B cell (primary cell): ENCODE measurements around the gene PAMR1. TPM values are rescaled to one million over a fixed set of nuclear protein-coding genes. Genes with fewer than 3 reads are reported as not detected.

Source experiments
- ATAC-seq: fragments of 200-7000 bp; cut with Tn5 transposase; one replicate; pipeline ENCODE4 v1.10.0; 2021; ENCODE audit warnings: low read depth, mild to moderate bottlenecking, moderate number of reproducible peaks, moderate library complexity
- CTCF ChIA-PET: fragments of 350-600 bp; sonication (Branson Sonifier 250); formaldehyde crosslinking; loops from one replicate; lab custom pipeline; 2021; ENCODE audit warnings: antibody characterized with exemption, inconsistent platforms; lab: Charles Lee
- POLR2A ChIA-PET: fragments of 350-600 bp; sonication (Branson Sonifier 250); formaldehyde crosslinking; loops from one replicate; lab custom pipeline; 2021; ENCODE audit warnings: antibody characterized with exemption; lab: Charles Lee
- DNase-seq: peaks from one replicate; pipeline ENCODE4 v3.0.0; 2013
- H2AFZ ChIP-seq: 2 replicates; pipeline ENCODE4 v1.6.1; 2012; ENCODE audit warnings: mild to moderate bottlenecking, low read depth, low read length; ENCODE audit not compliant: insufficient read depth, poor library complexity, severe bottlenecking
- H3K27ac ChIP-seq, 2 donors: 1 replicate in 1 of 2; 2 replicates in 1 of 2; pipeline ENCODE4 v1.5.1; 2012 to 2013; ENCODE audit warnings: low read length in 2 of 2, mild to moderate bottlenecking in 2 of 2, moderate library complexity in 1 of 2
- H3K27me3 ChIP-seq, 4 experiments: fragments of 200-600 bp in 1 of 4; sonication (generic) in 1 of 4; replicated peaks in 1 of 4; 1 replicate in 2 of 4; 2 replicates in 2 of 4; pipeline versions ENCODE4 v1.6.1 to v1.7.0; 2013 to 2016; ENCODE audit warnings: low read length in 3 of 4, mild to moderate bottlenecking in 2 of 4, mixed read lengths in 1 of 4, moderate library complexity in 1 of 4; ENCODE audit not compliant: insufficient read depth in 4 of 4, control insufficient read depth in 3 of 4; ENCODE audit errors: control extremely low read depth in 1 of 4
- H3K36me3 ChIP-seq, 2 experiments: replicated peaks in 1 of 2; 1 replicate in 1 of 2; 2 replicates in 1 of 2; pipeline versions ENCODE4 v1.6.1 to v1.7.1; 2013; ENCODE audit warnings: low read length in 1 of 2; ENCODE audit not compliant: insufficient read depth in 2 of 2, control insufficient read depth in 1 of 2; ENCODE audit errors: control extremely low read depth in 1 of 2, extremely low read depth in 1 of 2
- H3K4me1 ChIP-seq, 2 donors: fragments of 200-600 bp in 1 of 2; sonication (generic) in 1 of 2; 1 replicate in 1 of 2; 2 replicates in 1 of 2; pipeline versions ENCODE4 v1.5.1 to v1.6.1; 2013 to 2017; ENCODE audit warnings: low read length in 2 of 2; ENCODE audit not compliant: control insufficient read depth in 2 of 2, insufficient read depth in 2 of 2
- H3K4me2 ChIP-seq: replicated peaks from 2 replicates; pipeline ENCODE3; 2012; ENCODE audit warnings: mild to moderate bottlenecking, low read depth, low read length; ENCODE audit not compliant: poor library complexity, severe bottlenecking
- H3K4me3 ChIP-seq, 5 experiments: fragments of 200-600 bp in 1 of 5; sonication (generic) in 1 of 5; 1 replicate in 3 of 5; 2 replicates in 2 of 5; pipeline versions ENCODE4 v1.5.1 to v1.7.0; 2011 to 2016; ENCODE audit warnings: low read length in 4 of 5, mild to moderate bottlenecking in 4 of 5, low read depth in 2 of 5, control low read depth in 1 of 5, moderate library complexity in 1 of 5; ENCODE audit not compliant: insufficient read depth in 1 of 5; ENCODE audit errors: control extremely low read depth in 1 of 5, extremely low read depth in 1 of 5
- H3K79me2 ChIP-seq: fragments of 200-600 bp; sonication (generic); one replicate; pipeline ENCODE4 v1.6.0; 2016; ENCODE audit warnings: low read length; ENCODE audit not compliant: control insufficient read depth, insufficient read depth
- H3K9ac ChIP-seq: fragments of 200-600 bp; sonication (generic); 2 replicates; pipeline ENCODE4 v1.6.1; 2017; ENCODE audit warnings: mild to moderate bottlenecking, low read length, moderate library complexity
- H3K9me3 ChIP-seq, 3 donors: one replicate each; pipeline versions ENCODE4 v1.6.1 to v1.7.1; 2013; ENCODE audit warnings: low read length in 2 of 3; ENCODE audit not compliant: control insufficient read depth in 2 of 3, insufficient read depth in 1 of 3; ENCODE audit errors: control extremely low read depth in 1 of 3
- H4K20me1 ChIP-seq: 2 replicates; pipeline ENCODE4 v1.6.0; 2012; ENCODE audit warnings: mild to moderate bottlenecking, low read length; ENCODE audit not compliant: insufficient read depth, control insufficient read depth, poor library complexity, severe bottlenecking
- H3K27ac Mint-ChIP-seq: one replicate; pipeline ENCODE4 v1.8.0; 2021; ENCODE audit warnings: mixed read lengths
- H3K27me3 Mint-ChIP-seq: one replicate; pipeline ENCODE4 v1.8.0; 2021; ENCODE audit warnings: mixed read lengths
- H3K4me1 Mint-ChIP-seq: one replicate; pipeline ENCODE4 v1.8.0; 2021; ENCODE audit warnings: mixed read lengths
- H3K4me3 Mint-ChIP-seq: one replicate; pipeline ENCODE4 v1.8.0; 2021; ENCODE audit warnings: mixed read lengths
- H3K9me3 Mint-ChIP-seq: one replicate; pipeline ENCODE4 v1.8.0; 2022; ENCODE audit warnings: mixed read lengths; ENCODE audit not compliant: insufficient read depth
- CTCF ChIP-seq: fragments of 200-600 bp; IDR thresholded peaks from one replicate; pipeline ENCODE4 v1.8.0; 2022; ENCODE audit warnings: antibody characterized with exemption, mild to moderate bottlenecking
- EZH2 ChIP-seq: IDR thresholded peaks from 2 replicates; pipeline ENCODE4 v1.6.1; 2012; ENCODE audit warnings: borderline replicate concordance, low read depth, mild to moderate bottlenecking, moderate library complexity, low read length; ENCODE audit not compliant: insufficient read depth, poor library complexity, severe bottlenecking
- WGBS: methylation state at CpG from one replicate; pipeline ENCODE4 v1.1.5; 2013; ENCODE audit warnings: missing lambda C conversion rate; ENCODE audit not compliant: insufficient coverage; 5-methylcytosine and 5-hydroxymethylcytosine counted together
- intact Hi-C: fragments of 100-400 bp; cut with micrococcal nuclease; formaldehyde crosslinking; loops from one replicate; pipeline ENCODE4 v1.10.0; 2022
- polyA plus RNA-seq: library from polyadenylated mRNA; depleted of rRNA; stranded (reverse); fragments of >200 nt; gene quantifications from 2 replicates; pipeline ENCODE4 v1.2.3, GENCODE V29; 2012
- total RNA-seq, 2 donors: library from RNA; stranded (reverse); fragments of 120-200 nt in 1 of 2; gene quantifications; 1 replicate in 1 of 2; 2 replicates in 1 of 2; pipeline versions ENCODE4 v1.2.3 to v1.2.4, GENCODE V29; 2013 to 2022

The PAMR1 gene
- total and polyA plus RNA-seq, 2 donors (not counting 1 experiment from before 2014, with no cell fraction given) = not detected

DNA sequence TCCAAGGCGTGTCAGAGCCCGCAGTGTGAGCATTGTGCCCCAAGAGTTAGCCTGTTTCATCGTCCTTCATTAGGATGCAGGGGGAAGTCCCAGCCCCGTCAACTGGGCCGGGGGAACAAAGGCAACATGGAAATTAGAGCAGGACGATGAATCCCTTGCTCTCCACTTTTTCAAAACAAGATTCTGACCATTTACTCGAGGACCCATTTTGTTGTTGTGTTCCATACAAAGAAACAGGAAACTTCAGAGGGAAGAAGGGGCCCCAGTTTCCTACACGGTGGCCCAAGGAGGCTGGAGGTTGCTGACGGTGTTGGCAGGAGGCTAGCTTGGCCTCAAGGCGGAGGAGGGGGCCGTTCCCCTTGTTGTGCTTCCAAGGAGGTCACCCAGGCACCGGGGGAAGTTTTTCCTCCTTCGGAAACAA is 62.1 kb downstream of the PAMR1 start:
- H3K4me3 ChIP-seq = no peak overlapping the region
- H3K79me2 ChIP-seq = no peaks in the 10 kb centered on the region
- H3K27ac ChIP-seq = no peak overlapping the region
- no peaks in the 10 kb centered on the region for H3K36me3 ChIP-seq
- ATAC-seq = no peak
- no peaks in the 10 kb centered on the region for H4K20me1 ChIP-seq
- H3K4me2 ChIP-seq = no peak overlapping the region
- WGBS = 81% methylated on average over 11 of the region's 13 CpGs
- no peak overlapping the region for H3K9ac ChIP-seq
- POLR2A ChIA-PET = no interaction called here
- intact Hi-C loops = no loop called here
- Mint-ChIP-seq H3K27ac (no peak overlapping the region), H3K4me3 (no peak overlapping the region), H3K27me3 (peaks cover 50% of the 10 kb centered on the region), H3K9me3 (no peaks in the 10 kb centered on the region), H3K4me1 (no peaks in the 10 kb centered on the region)
- peaks cover 0 to 7% (median 3%) of the 10 kb centered on the region in 4 experiments for H3K27me3 ChIP-seq
- H3K9me3 ChIP-seq = peaks cover 0 to 5% (median 0%) of the 10 kb centered on the region in 3 donors
- CTCF ChIA-PET = no interaction called here
- H2AFZ ChIP-seq = no peak overlapping the region
- TF ChIP-seq CTCF = no peak
- no peak for TF ChIP-seq EZH2
- no peaks in the 10 kb centered on the region for H3K4me1 ChIP-seq
- no peak for DNase-seq

GRCh38 chr11:35461917-35462538 is 63.4 kb downstream of the PAMR1 start:
- Histone ChIP-seq H4K20me1 (no peaks in the 10 kb centered on the region), H3K9ac (no peak overlapping the region), H3K4me1 (no peaks in the 10 kb centered on the region), H3K79me2 (no peaks in the 10 kb centered on the region), H3K27me3 (peaks cover 0 to 10% (median 2%) of the 10 kb centered on the region in 4 experiments), H2AFZ (no peak overlapping the region), H3K9me3 (peaks cover 0 to 5% (median 0%) of the 10 kb centered on the region in 3 donors), H3K36me3 (no peaks in the 10 kb centered on the region), H3K27ac (no peak overlapping the region), H3K4me2 (no peak overlapping the region), H3K4me3 (no peak overlapping the region)
- H3K9me3 Mint-ChIP-seq = no peaks in the 10 kb centered on the region
- peaks cover 45% of the 10 kb centered on the region for H3K27me3 Mint-ChIP-seq
- intact Hi-C loops = no loop called here
- no peak overlapping the region for H3K27ac Mint-ChIP-seq
- WGBS = 89% methylated on average over 1 of the region's 2 CpGs
- H3K4me1 Mint-ChIP-seq = no peaks in the 10 kb centered on the region
- no peak overlapping the region for H3K4me3 Mint-ChIP-seq
- ATAC-seq = no peak
- DNase-seq = no peak
- POLR2A ChIA-PET = no interaction called here
- TF ChIP-seq EZH2 = no peak
- no peak for TF ChIP-seq CTCF
- CTCF ChIA-PET = no interaction called here
